Calu3 (cell line): ENCODE results near the gene SIX2. TPM values are rescaled to one million over a fixed set of nuclear protein-coding genes. Genes with fewer than 3 reads are reported as not detected.

Experiments used
- BruUV-seq: library from RNA; stranded (reverse); fragments of 400-500 nt; replicated peaks from 2 replicates; lab custom pipeline; 2021; lab: Mats Ljungman, UMichigan
- CTCF ChIA-PET: fragments of 300-600 bp; sonication (Branson Sonifier 250); formaldehyde crosslinking; loops from one replicate; lab custom pipeline; 2022; ENCODE audit warnings: antibody characterized with exemption; lab: Charles Lee
- DNase-seq: peaks from one replicate; pipeline ENCODE4 v3.0.0; 2022
- H3K27ac Mint-ChIP-seq: one replicate; pipeline ENCODE4 v1.8.0; 2022; ENCODE audit warnings: mixed read lengths; ENCODE audit not compliant: unreplicated experiment
- H3K27me3 Mint-ChIP-seq: one replicate; pipeline ENCODE4 v1.8.0; 2022; ENCODE audit warnings: mixed read lengths; ENCODE audit not compliant: unreplicated experiment
- H3K36me3 Mint-ChIP-seq: one replicate; pipeline ENCODE4 v1.8.0; 2022; ENCODE audit warnings: mild to moderate bottlenecking, moderate library complexity, mixed read lengths; ENCODE audit not compliant: insufficient read depth, unreplicated experiment
- H3K4me1 Mint-ChIP-seq: one replicate; pipeline ENCODE4 v1.8.0; 2022; ENCODE audit warnings: mild to moderate bottlenecking, low read depth, mixed read lengths; ENCODE audit not compliant: unreplicated experiment
- H3K4me3 Mint-ChIP-seq: one replicate; pipeline ENCODE4 v1.8.0; 2022; ENCODE audit warnings: mild to moderate bottlenecking, low read depth, moderate library complexity, mixed read lengths; ENCODE audit not compliant: unreplicated experiment
- H3K9me3 Mint-ChIP-seq: one replicate; pipeline ENCODE4 v1.8.0; 2022; ENCODE audit warnings: low read depth, mixed read lengths; ENCODE audit not compliant: unreplicated experiment
- CTCF ChIP-seq: fragments of 200-600 bp; IDR thresholded peaks from one replicate; pipeline ENCODE4 v1.8.0; 2022; ENCODE audit warnings: antibody characterized with exemption; ENCODE audit not compliant: unreplicated experiment
- intact Hi-C: fragments of 100-400 bp; cut with micrococcal nuclease; formaldehyde crosslinking; loops from one replicate; pipeline ENCODE4 v1.10.0; 2022; ENCODE audit not compliant: unreplicated experiment
- total RNA-seq: library from RNA; stranded (reverse); gene quantifications from 2 replicates; pipeline ENCODE4 v1.2.3, GENCODE V29; 2022

Gene SIX2
- total RNA-seq, 1 experiment from 2014 or later, result not detected

DNA sequence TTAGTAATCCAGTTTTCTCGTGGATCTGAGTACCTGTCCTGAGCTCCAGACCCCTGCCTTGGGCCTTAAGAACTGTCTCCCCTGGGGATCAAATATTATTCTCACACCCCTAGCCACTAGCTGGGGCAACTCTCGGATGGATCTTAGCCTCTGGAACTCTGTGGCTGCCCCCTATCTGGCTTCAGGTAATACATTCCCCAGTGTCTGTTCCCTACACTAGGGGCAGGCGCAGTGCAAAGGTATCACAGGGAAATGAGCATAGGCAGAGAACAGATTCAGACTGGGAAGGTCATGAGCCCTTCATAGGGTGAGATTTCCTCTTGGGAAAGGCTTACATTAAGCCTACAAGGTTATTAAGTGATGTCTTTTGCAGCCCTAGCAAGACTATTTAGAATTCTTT is 11.2 kb upstream of the SIX2 start:
- H3K27me3 Mint-ChIP-seq, result peaks cover 45% of the 10 kb centered on the region
- peaks cover 4% of the 10 kb centered on the region for H3K36me3 Mint-ChIP-seq
- intact Hi-C loops, result no loop called here
- DNase-seq, result no peak
- H3K4me3 Mint-ChIP-seq, result no peak overlapping the region
- H3K4me1 Mint-ChIP-seq, result peaks cover 8% of the 10 kb centered on the region
- no peak overlapping the region for H3K27ac Mint-ChIP-seq
- CTCF ChIA-PET, result no interaction called here
- no peaks in the 10 kb centered on the region for H3K9me3 Mint-ChIP-seq
- BruUV-seq, result no TSS peak
- no peak for TF ChIP-seq CTCF

GRCh38 chr2:45018023-45018422 is 8.8 kb upstream of the SIX2 start:
- peaks cover 58% of the 10 kb centered on the region for H3K27me3 Mint-ChIP-seq
- no peaks in the 10 kb centered on the region for H3K9me3 Mint-ChIP-seq
- no peaks in the 10 kb centered on the region for H3K36me3 Mint-ChIP-seq
- DNase-seq, result no peak
- intact Hi-C loops, result no loop called here
- H3K4me1 Mint-ChIP-seq, result no peaks in the 10 kb centered on the region
- no TSS peak for BruUV-seq
- no peak overlapping the region for H3K27ac Mint-ChIP-seq
- CTCF ChIA-PET, result no interaction called here
- no peak overlapping the region for H3K4me3 Mint-ChIP-seq
- TF ChIP-seq CTCF, result no peak

- TF ChIP-seq CTCF, result no peak
- no peak for DNase-seq
- Mint-ChIP-seq H3K27ac (no peak overlapping the region), H3K4me3 (no peak overlapping the region), H3K27me3 (peaks cover 88% of the 10 kb centered on the region), H3K9me3 (no peaks in the 10 kb centered on the region), H3K4me1 (no peaks in the 10 kb centered on the region), H3K36me3 (peaks cover 5% of the 10 kb centered on the region)
- CTCF ChIA-PET, result interaction anchor here (1.0 kb wide), 1 partner anchor 33 kb away, joined by 3 read pairs; no protein-coding TSS in a partner anchor
- intact Hi-C loops, result no loop called here
- no TSS peak for BruUV-seq
Measured at GRCh38 chr2:45014831-45015230, 5.6 kb upstream of the SIX2 start.

GRCh38 chr2:45014016-45014702 is 4.9 kb upstream of the SIX2 start:
- no peak for DNase-seq
- Mint-ChIP-seq H3K9me3 (no peaks in the 10 kb centered on the region), H3K27ac (no peak overlapping the region), H3K4me3 (no peak overlapping the region), H3K27me3 (peaks cover 88% of the 10 kb centered on the region), H3K36me3 (peaks cover 12% of the 10 kb centered on the region), H3K4me1 (no peaks in the 10 kb centered on the region)
- intact Hi-C loops, result no loop called here
- no peak for TF ChIP-seq CTCF
- CTCF ChIA-PET, result interaction anchor here (1.0 kb wide), 1 partner anchor 32 kb away, joined by 3 read pairs; no protein-coding TSS in a partner anchor
- no TSS peak for BruUV-seq
